Measurements from ENCODE around the gene BLOC1S5. TPM values are rescaled to one million over a fixed set of nuclear protein-coding genes. Genes with fewer than 3 reads are reported as not detected.

Gene BLOC1S5
- polyA plus RNA-seq, 3 donors = 3.7 to 11.7 (median 9.2) TPM

DNA sequence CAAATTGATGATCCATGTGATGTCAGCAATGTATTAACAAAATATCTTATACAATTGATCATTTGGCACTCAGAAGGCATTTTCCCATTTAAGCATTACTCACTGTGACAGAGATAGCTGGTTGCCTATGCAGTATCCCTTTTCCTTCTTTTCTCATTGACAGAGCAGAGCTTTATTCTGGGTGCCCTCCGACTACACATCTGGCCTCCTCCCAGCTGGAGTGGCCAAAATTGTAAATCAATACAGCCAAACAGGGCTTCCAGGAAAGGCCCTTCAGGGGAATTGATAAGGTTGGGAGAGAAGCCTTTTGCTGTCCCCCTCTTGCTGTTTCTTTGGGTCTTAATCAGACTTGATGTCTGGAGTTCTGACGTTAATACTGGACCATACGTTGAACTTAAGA lies 9.6 kb upstream of the BLOC1S5 start:
- no peak overlapping the region for H3K4me2 ChIP-seq (replicated peaks; ENCODE audit: extremely low read depth, low read length, poor library complexity, severe bottlenecking)
- no peaks in the 10 kb centered on the region for H3K27me3 Mint-ChIP-seq (ENCODE audit: low read depth in 3 of 3)
- no peak overlapping the region for H3K9ac ChIP-seq (ENCODE audit: insufficient read depth, low read length, poor library complexity, severe bottlenecking)
- no peak overlapping the region for H3K27ac Mint-ChIP-seq
- no peaks in the 10 kb centered on the region for H3K36me3 ChIP-seq (replicated peaks in 1 of 2; ENCODE audit: control insufficient read depth in 1 of 2, insufficient read depth in 2 of 2, low read length in 2 of 2)
- no peak overlapping the region for H3K4me3 Mint-ChIP-seq
- H3K4me1 Mint-ChIP-seq = peaks cover 46% of the 10 kb centered on the region
- intact Hi-C loops (cut with micrococcal nuclease) = no loop called here
- no peak overlapping the region for H2AFZ ChIP-seq (ENCODE audit: insufficient read depth, low read depth, low read length, poor library complexity, severe bottlenecking)
- no peaks in the 10 kb centered on the region for H3K9me3 ChIP-seq (replicated peaks in 1 of 2; ENCODE audit: control insufficient read depth in 1 of 2, insufficient read depth in 1 of 2, low read length in 2 of 2)
- no peak overlapping the region for H3K4me3 ChIP-seq (replicated peaks in 1 of 3; ENCODE audit: low read depth in 2 of 3, low read length in 3 of 3)
- 100% methylated on average over 2 of the region's 3 CpGs for WGBS (ENCODE audit: insufficient coverage)
- TF ChIP-seq, protein P1, sequence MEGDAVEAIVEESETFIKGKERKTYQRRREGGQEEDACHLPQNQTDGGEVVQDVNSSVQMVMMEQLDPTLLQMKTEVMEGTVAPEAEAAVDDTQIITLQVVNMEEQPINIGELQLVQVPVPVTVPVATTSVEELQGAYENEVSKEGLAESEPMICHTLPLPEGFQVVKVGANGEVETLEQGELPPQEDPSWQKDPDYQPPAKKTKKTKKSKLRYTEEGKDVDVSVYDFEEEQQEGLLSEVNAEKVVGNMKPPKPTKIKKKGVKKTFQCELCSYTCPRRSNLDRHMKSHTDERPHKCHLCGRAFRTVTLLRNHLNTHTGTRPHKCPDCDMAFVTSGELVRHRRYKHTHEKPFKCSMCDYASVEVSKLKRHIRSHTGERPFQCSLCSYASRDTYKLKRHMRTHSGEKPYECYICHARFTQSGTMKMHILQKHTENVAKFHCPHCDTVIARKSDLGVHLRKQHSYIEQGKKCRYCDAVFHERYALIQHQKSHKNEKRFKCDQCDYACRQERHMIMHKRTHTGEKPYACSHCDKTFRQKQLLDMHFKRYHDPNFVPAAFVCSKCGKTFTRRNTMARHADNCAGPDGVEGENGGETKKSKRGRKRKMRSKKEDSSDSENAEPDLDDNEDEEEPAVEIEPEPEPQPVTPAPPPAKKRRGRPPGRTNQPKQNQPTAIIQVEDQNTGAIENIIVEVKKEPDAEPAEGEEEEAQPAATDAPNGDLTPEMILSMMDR (IDR thresholded peaks at IDR 0.05) = no peak
- peaks cover 22 to 32% of the 10 kb centered on the region in 2 donors for H3K4me1 ChIP-seq (ENCODE audit: control insufficient read depth in 1 of 2, insufficient read depth in 2 of 2, low read length in 2 of 2)
- no peaks in the 10 kb centered on the region for H4K20me1 ChIP-seq (ENCODE audit: insufficient read depth, low read length)
- peak overlapping the region in 1 of 2 donors; percentile 68 for H3K27ac ChIP-seq (ENCODE audit: low read depth in 1 of 2, low read length in 2 of 2)
- no peaks in the 10 kb centered on the region for H3K27me3 ChIP-seq (ENCODE audit: control insufficient read depth in 2 of 2, insufficient read depth in 2 of 2, low read length in 2 of 2)
- H3K36me3 Mint-ChIP-seq = peaks cover 2 to 5% of the 10 kb centered on the region in 2 donors
- H3K9me3 Mint-ChIP-seq = peaks cover 0 to 1% (median 0%) of the 10 kb centered on the region in 7 donors
- H3K79me2 ChIP-seq (ENCODE audit: insufficient read depth, low read length) = peaks cover 9% of the 10 kb centered on the region
- no peak for DNase-seq

DNA sequence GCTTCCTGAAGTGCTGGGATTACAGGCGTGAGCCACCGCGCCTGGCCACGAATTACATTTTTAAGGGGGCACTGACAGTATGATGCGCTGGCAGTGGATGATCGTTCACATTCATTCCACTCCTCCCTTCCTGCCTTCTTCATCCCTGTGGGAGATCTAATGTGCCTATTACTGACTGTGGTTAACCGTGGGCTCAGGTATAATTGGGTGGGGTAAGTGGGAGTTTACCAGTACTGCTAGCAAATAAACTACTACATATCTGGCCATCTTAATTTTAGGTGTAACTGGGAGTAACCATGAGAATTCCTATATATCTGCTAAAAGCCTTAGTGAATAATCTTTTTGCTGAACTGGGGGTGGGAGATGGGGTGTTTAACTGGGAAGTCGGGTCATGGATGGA lies 6.5 kb upstream of the BLOC1S5 start:
- Histone ChIP-seq H3K4me1 (ENCODE audit: control insufficient read depth in 1 of 2, insufficient read depth in 2 of 2, low read length in 2 of 2) (peaks cover 16% of the 10 kb centered on the region in 2 donors), H3K9ac (ENCODE audit: insufficient read depth, low read length, poor library complexity, severe bottlenecking) (no peak overlapping the region), H2AFZ (ENCODE audit: insufficient read depth, low read depth, low read length, poor library complexity, severe bottlenecking) (no peak overlapping the region), H3K27ac (ENCODE audit: low read depth in 1 of 2, low read length in 2 of 2) (no peak overlapping the region), H3K79me2 (ENCODE audit: insufficient read depth, low read length) (no peaks in the 10 kb centered on the region), H3K4me3 (replicated peaks in 1 of 3; ENCODE audit: low read depth in 2 of 3, low read length in 3 of 3) (no peak overlapping the region), H3K27me3 (ENCODE audit: control insufficient read depth in 2 of 2, insufficient read depth in 2 of 2, low read length in 2 of 2) (no peaks in the 10 kb centered on the region), H4K20me1 (ENCODE audit: insufficient read depth, low read length) (no peaks in the 10 kb centered on the region), H3K36me3 (replicated peaks in 1 of 2; ENCODE audit: control insufficient read depth in 1 of 2, insufficient read depth in 2 of 2, low read length in 2 of 2) (no peaks in the 10 kb centered on the region), H3K9me3 (replicated peaks in 1 of 2; ENCODE audit: control insufficient read depth in 1 of 2, insufficient read depth in 1 of 2, low read length in 2 of 2) (no peaks in the 10 kb centered on the region), H3K4me2 (replicated peaks; ENCODE audit: extremely low read depth, low read length, poor library complexity, severe bottlenecking) (no peak overlapping the region)
- Mint-ChIP-seq H3K9me3 (no peaks in the 10 kb centered on the region), H3K36me3 (no peaks in the 10 kb centered on the region), H3K4me3 (no peak overlapping the region), H3K27me3 (ENCODE audit: low read depth in 3 of 3) (no peaks in the 10 kb centered on the region), H3K27ac (no peak overlapping the region), H3K4me1 (peaks cover 21% of the 10 kb centered on the region)
- intact Hi-C loops (cut with micrococcal nuclease) = no loop called here
- 98% methylated on average over 4 of the region's 8 CpGs for WGBS (ENCODE audit: insufficient coverage)
- TF ChIP-seq, protein P1 (IDR thresholded peaks at IDR 0.05) = no peak
- DNase-seq = no peak

Data from CD14-positive monocyte (primary cell).